MCF 10A (cell line): ENCODE measurements around the gene EHMT1. TPM values are rescaled to one million over a fixed set of nuclear protein-coding genes. Genes with fewer than 3 reads are reported as not detected.

Experiments
- BruUV-seq: library from RNA; stranded (reverse); fragments of 400-500 nt; replicated peaks from 2 replicates; lab custom pipeline; 2021; lab: Mats Ljungman, UMichigan
- CTCF ChIA-PET: fragments of 300-600 bp; sonication (Branson Sonifier 250); formaldehyde crosslinking; extraction: SDS; loops from one replicate; lab custom pipeline; 2021; ENCODE audit warnings: antibody characterized with exemption, inconsistent platforms; lab: Yijun Ruan, JAX
- POLR2A ChIA-PET: fragments of 300-600, 350-650 bp; sonication (Branson Sonifier 250); formaldehyde crosslinking; extraction: SDS; loops from one replicate; lab custom pipeline; 2020; ENCODE audit warnings: antibody characterized with exemption, inconsistent platforms; lab: Yijun Ruan, JAX
- DNase-seq: peaks from one replicate; pipeline ENCODE4 v3.0.0-alpha.2; 2018; ENCODE audit not compliant: unreplicated experiment
- H3K27ac Mint-ChIP-seq: one replicate; pipeline ENCODE4 v1.8.0; 2022; ENCODE audit warnings: mild to moderate bottlenecking, low read depth, mixed read lengths; ENCODE audit not compliant: unreplicated experiment
- H3K27me3 Mint-ChIP-seq: one replicate; pipeline ENCODE4 v1.8.0; 2022; ENCODE audit warnings: mixed read lengths; ENCODE audit not compliant: insufficient read depth, unreplicated experiment
- H3K36me3 Mint-ChIP-seq: one replicate; pipeline ENCODE4 v1.8.0; 2022; ENCODE audit warnings: mild to moderate bottlenecking, moderate library complexity, mixed read lengths; ENCODE audit not compliant: insufficient read depth, unreplicated experiment
- H3K4me1 Mint-ChIP-seq: one replicate; pipeline ENCODE4 v1.8.0; 2022; ENCODE audit warnings: mixed read lengths; ENCODE audit not compliant: insufficient read depth, unreplicated experiment
- H3K4me3 Mint-ChIP-seq: one replicate; pipeline ENCODE4 v1.8.0; 2022; ENCODE audit warnings: mild to moderate bottlenecking, moderate library complexity, mixed read lengths; ENCODE audit not compliant: unreplicated experiment
- H3K9me3 Mint-ChIP-seq: one replicate; pipeline ENCODE4 v1.8.0; 2022; ENCODE audit warnings: mixed read lengths; ENCODE audit not compliant: unreplicated experiment
- CTCF ChIP-seq: fragments of 200-600 bp; IDR thresholded peaks from one replicate; pipeline ENCODE4 v1.8.0; 2022; ENCODE audit warnings: antibody characterized with exemption, mild to moderate bottlenecking; ENCODE audit not compliant: unreplicated experiment
- intact Hi-C: fragments of 100-400 bp; cut with micrococcal nuclease; formaldehyde crosslinking; loops from 2 replicates; pipeline ENCODE4 v1.14.1; 2022
- total RNA-seq: library from RNA; stranded (reverse); gene quantifications from 2 replicates; pipeline ENCODE4 v1.2.3, GENCODE V29; 2022

EHMT1 gene
- total RNA-seq, 1 experiment from 2014 or later = 79.7 TPM

- intact Hi-C loops = no loop called here
- ChIA-PET CTCF (no interaction called here), POLR2A (no interaction called here)
- TF ChIP-seq CTCF = no peak
- no peak overlapping the region for H3K4me3 Mint-ChIP-seq
- DNase-seq = no peak
- no peaks in the 10 kb centered on the region for H3K27me3 Mint-ChIP-seq
- H3K4me1 Mint-ChIP-seq = no peaks in the 10 kb centered on the region
- no TSS peak for BruUV-seq
- peaks cover 61% of the 10 kb centered on the region for H3K36me3 Mint-ChIP-seq
- H3K27ac Mint-ChIP-seq = no peak overlapping the region
- H3K9me3 Mint-ChIP-seq = no peaks in the 10 kb centered on the region
These were observed 216.2 kb downstream of the EHMT1 start for GRCh38 chr9:137834846-137835546.

- TF ChIP-seq CTCF = no peak
- CTCF ChIA-PET = interaction anchor here (0.5 kb wide), 1 partner anchor 214 kb away, joined by 3 read pairs; no protein-coding TSS in a partner anchor
- H3K4me1 Mint-ChIP-seq = no peaks in the 10 kb centered on the region
- no peak overlapping the region for H3K27ac Mint-ChIP-seq
- intact Hi-C loops = no loop called here
- H3K4me3 Mint-ChIP-seq = no peak overlapping the region
- H3K36me3 Mint-ChIP-seq = peaks cover 51% of the 10 kb centered on the region
- no peaks in the 10 kb centered on the region for H3K9me3 Mint-ChIP-seq
- no peaks in the 10 kb centered on the region for H3K27me3 Mint-ChIP-seq
- POLR2A ChIA-PET = no interaction called here
- BruUV-seq = no TSS peak
- DNase-seq = no peak
These were observed 217.5 kb downstream of the EHMT1 start for GRCh38 chr9:137836151-137836830.

- Mint-ChIP-seq H3K4me1 (no peaks in the 10 kb centered on the region), H3K27me3 (no peaks in the 10 kb centered on the region), H3K27ac (no peak overlapping the region), H3K4me3 (no peak overlapping the region), H3K36me3 (peaks cover 48% of the 10 kb centered on the region), H3K9me3 (no peaks in the 10 kb centered on the region)
- BruUV-seq = no TSS peak
- CTCF ChIA-PET = no interaction called here
- intact Hi-C loops = no loop called here
- POLR2A ChIA-PET = no interaction called here
- DNase-seq = no peak
- TF ChIP-seq CTCF = no peak
These were observed 218.0 kb downstream of the EHMT1 start for GRCh38 chr9:137836831-137837241.

GRCh38 chr9:137837345-137838278 is 218.8 kb downstream of the EHMT1 start:
- ChIA-PET POLR2A (no interaction called here), CTCF (no interaction called here)
- Mint-ChIP-seq H3K4me3 (no peak overlapping the region), H3K9me3 (no peaks in the 10 kb centered on the region), H3K36me3 (peaks cover 43% of the 10 kb centered on the region), H3K27me3 (no peaks in the 10 kb centered on the region), H3K4me1 (no peaks in the 10 kb centered on the region), H3K27ac (no peak overlapping the region)
- no peak for TF ChIP-seq CTCF
- intact Hi-C loops = no loop called here
- BruUV-seq = no TSS peak
- no peak for DNase-seq
